SH-SY5Y (cell line): ENCODE data around the gene PLCG1.

ENCODE experiments used
- GATA2 ChIP-seq: IDR thresholded peaks from 2 replicates; pipeline ENCODE4 v1.6.1; 2011; ENCODE audit warnings: mild to moderate bottlenecking, low read depth, low read length
- GATA3 ChIP-seq: IDR thresholded peaks from 2 replicates; pipeline ENCODE4 v1.6.1; 2011; ENCODE audit warnings: low read depth, mild to moderate bottlenecking, low read length, moderate library complexity

DNA sequence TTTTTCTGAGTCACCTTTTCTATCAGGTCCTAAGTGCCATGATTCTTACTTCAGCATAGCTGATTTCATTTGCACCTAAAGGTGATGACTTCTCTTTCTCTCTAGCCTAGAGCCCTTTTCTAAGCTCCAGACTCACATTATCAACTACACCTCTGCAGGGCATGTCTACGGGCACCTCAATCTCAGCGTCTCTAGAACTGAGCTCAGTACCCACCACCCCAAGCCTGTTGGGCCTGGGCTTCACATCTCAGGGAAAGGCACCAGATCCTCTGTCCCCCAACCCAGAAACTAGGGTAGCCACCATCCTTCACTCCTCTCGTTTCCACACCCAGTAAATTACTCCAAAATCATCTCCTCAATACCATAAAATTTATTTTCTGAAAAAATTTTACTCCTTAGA, 10.6 kb upstream of the PLCG1 start:
- no peak for TF ChIP-seq GATA2
- TF ChIP-seq GATA3 = no peak
